Urothelium cell line (cell line): Measurements from ENCODE around the gene RGL1.

Experiments used
- DNase-seq: peaks from one replicate; pipeline ENCODE4 v3.0.0; 2011; ENCODE audit warnings: low spot score, mixed read lengths
- FAIRE-seq: peaks from 2 replicates; lab custom pipeline; 2011; peaks lifted over from hg19 to GRCh38; lab: Jason Lieb, UNC

RGL1 gene

GRCh38 chr1:183884526-183884925 lies 79.6 kb downstream of the RGL1 start:
- DNase-seq (no peak), FAIRE-seq (no peak)

- DNase-seq (no peak), FAIRE-seq (no peak)
These were observed 80.3 kb downstream of the RGL1 start for GRCh38 chr1:183885142-183885735.

GRCh38 chr1:183886083-183886828 lies 81.3 kb downstream of the RGL1 start:
- FAIRE-seq (no peak), DNase-seq (no peak)

- FAIRE-seq (no peak), DNase-seq (no peak)
These were observed 81.9 kb downstream of the RGL1 start for GRCh38 chr1:183886853-183887252.

- FAIRE-seq (no peak), DNase-seq (no peak)
These were observed 83.2 kb downstream of the RGL1 start for GRCh38 chr1:183887826-183888819.

- no peak for FAIRE-seq
- no peak for DNase-seq
These were observed 84.2 kb downstream of the RGL1 start for GRCh38 chr1:183889095-183889494.

- FAIRE-seq (no peak), DNase-seq (no peak)
These were observed 86.4 kb downstream of the RGL1 start for GRCh38 chr1:183891158-183891856.

- FAIRE-seq (no peak), DNase-seq (no peak)
These were observed 87.5 kb downstream of the RGL1 start for GRCh38 chr1:183892351-183892793.

GRCh38 chr1:183893561-183894289 lies 88.8 kb downstream of the RGL1 start:
- FAIRE-seq (no peak), DNase-seq (no peak)

- DNase-seq (no peak), FAIRE-seq (no peak)
These were observed 89.3 kb downstream of the RGL1 start for GRCh38 chr1:183894290-183894565.

- DNase-seq (no peak), FAIRE-seq (no peak)
These were observed 91.6 kb downstream of the RGL1 start for GRCh38 chr1:183896466-183897048.

GRCh38 chr1:183898001-183898396 lies 93.1 kb downstream of the RGL1 start:
- FAIRE-seq (no peak), DNase-seq (no peak)

GRCh38 chr1:183898610-183899009 lies 93.7 kb downstream of the RGL1 start:
- FAIRE-seq (no peak), DNase-seq (no peak)

- FAIRE-seq (no peak), DNase-seq (no peak)
These were observed 96.9 kb downstream of the RGL1 start for GRCh38 chr1:183901748-183902330.

GRCh38 chr1:183903101-183903500 lies 98.2 kb downstream of the RGL1 start:
- no peak for FAIRE-seq

GRCh38 chr1:183905508-183906113 lies 100.7 kb downstream of the RGL1 start:
- no peak for FAIRE-seq
- no peak for DNase-seq

More at GRCh38 chr1:183903101-183903500, 98.2 kb downstream of the RGL1 start:
- no peak for DNase-seq

GRCh38 chr1:183907070-183907469 lies 102.2 kb downstream of the RGL1 start:
- DNase-seq = no peak
- FAIRE-seq = no peak

- no peak for FAIRE-seq
- DNase-seq = no peak
These were observed 103.2 kb downstream of the RGL1 start for GRCh38 chr1:183908079-183908478.

GRCh38 chr1:183909672-183910071 lies 104.8 kb downstream of the RGL1 start:
- FAIRE-seq = no peak

More at GRCh38 chr1:183909672-183910071, 104.8 kb downstream of the RGL1 start:
- DNase-seq = no peak
